Activated CD4-positive, alpha-beta memory T cell treated with anti-CD3 and anti-CD28 coated beads for 36 hours (primary cell): ENCODE measurements around the gene MPEG1. TPM values are rescaled to one million over a fixed set of nuclear protein-coding genes. Genes with fewer than 3 reads are reported as not detected.
A peak's percentile ranks its signal among the peaks of the same experiment; 100 is the strongest.

Source experiments
- CTCF ChIA-PET: fragments of 350-600 bp; sonication (Branson Sonifier 250); formaldehyde crosslinking; loops from one replicate; lab custom pipeline; 2021; ENCODE audit warnings: antibody characterized with exemption, inconsistent platforms; lab: Charles Lee
- POLR2A ChIA-PET: fragments of 350-600 bp; sonication (Branson Sonifier 250); formaldehyde crosslinking; loops from one replicate; lab custom pipeline; 2021; ENCODE audit warnings: antibody characterized with exemption; lab: Charles Lee
- DNase-seq: peaks from one replicate; pipeline ENCODE4 v3.0.0-alpha.2; 2020
- H3K27ac Mint-ChIP-seq: one replicate; pipeline ENCODE4 v1.8.0; 2021; ENCODE audit warnings: mixed read lengths
- H3K27me3 Mint-ChIP-seq: one replicate; pipeline ENCODE4 v1.8.0; 2021; ENCODE audit warnings: mixed read lengths
- H3K36me3 Mint-ChIP-seq: one replicate; pipeline ENCODE4 v1.8.0; 2021; ENCODE audit warnings: mixed read lengths
- H3K4me1 Mint-ChIP-seq: one replicate; pipeline ENCODE4 v1.8.0; 2021; ENCODE audit warnings: low read depth, mixed read lengths
- H3K4me3 Mint-ChIP-seq: one replicate; pipeline ENCODE4 v1.8.0; 2021; ENCODE audit warnings: mild to moderate bottlenecking, mixed read lengths
- H3K9me3 Mint-ChIP-seq: one replicate; pipeline ENCODE4 v1.8.0; 2021; ENCODE audit warnings: mixed read lengths
- intact Hi-C: fragments of 100-400 bp; cut with micrococcal nuclease; formaldehyde crosslinking; loops from one replicate; pipeline ENCODE4 v1.15.1; 2023
- total RNA-seq, 2 experiments: library from RNA; stranded (reverse); gene quantifications; one replicate each; pipeline ENCODE4 v1.2.3, GENCODE V29; 2021

MPEG1 gene
- total RNA-seq, 2 experiments from 2014 or later = not detected

DNA sequence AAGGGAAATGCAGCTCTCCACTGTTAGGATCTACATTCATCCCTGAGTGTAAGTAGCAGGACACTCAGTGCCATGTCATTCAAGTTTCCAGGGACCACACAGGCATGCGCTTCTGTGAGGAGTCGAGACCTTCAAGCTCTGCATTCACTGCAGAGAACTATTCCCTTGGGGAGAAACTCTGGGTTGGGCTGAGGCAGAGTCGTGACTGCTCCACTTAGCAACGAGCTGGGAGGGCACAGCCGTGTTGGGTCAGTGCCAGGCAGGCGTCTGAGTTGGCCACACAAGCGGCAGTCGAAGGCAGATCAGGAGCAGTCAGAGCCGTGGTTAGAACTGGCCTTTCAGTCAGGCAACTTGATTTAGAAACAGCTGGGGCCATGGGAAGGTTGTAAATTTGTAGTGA, 14.7 kb downstream of the MPEG1 start:
- Mint-ChIP-seq H3K9me3 (no peaks in the 10 kb centered on the region), H3K27me3 (no peaks in the 10 kb centered on the region), H3K36me3 (peaks cover 4% of the 10 kb centered on the region), H3K4me1 (peaks cover 16% of the 10 kb centered on the region), H3K4me3 (no peak overlapping the region), H3K27ac (no peak overlapping the region)
- ChIA-PET POLR2A (no interaction called here), CTCF (interaction anchor here (0.6 to 3.1 kb wide), 7 partner anchors 11 to 339 kb away, joined by 3 to 24 read pairs (median 3); partner anchors contain the start of gene DTX4)
- DNase-seq = no peak
- intact Hi-C loops = no loop called here

DNA sequence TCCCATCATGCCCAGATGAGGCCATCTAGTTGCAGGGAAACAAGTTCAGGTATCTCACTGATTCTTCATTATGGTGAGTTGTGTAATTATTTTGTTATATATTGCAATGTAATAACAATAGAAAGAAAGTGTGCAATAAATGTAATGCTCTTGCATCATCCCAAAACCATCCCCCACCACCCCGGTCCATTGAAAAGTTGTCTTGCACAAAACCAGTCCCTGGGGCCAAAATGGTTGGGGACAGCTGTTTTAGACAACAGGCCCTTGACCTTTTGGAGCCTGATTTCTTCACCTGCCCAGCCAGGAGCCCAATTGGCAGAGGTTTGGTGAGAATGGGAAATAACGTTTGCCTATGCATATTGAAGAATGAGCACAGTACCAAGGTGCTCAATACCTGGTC, 15.9 kb downstream of the MPEG1 start:
- POLR2A ChIA-PET = no interaction called here
- intact Hi-C loops = no loop called here
- H3K27me3 Mint-ChIP-seq = no peaks in the 10 kb centered on the region
- H3K36me3 Mint-ChIP-seq = peaks cover 4% of the 10 kb centered on the region
- CTCF ChIA-PET = interaction anchor here (3.3 kb wide), 1 partner anchor 11 kb away, joined by 30 read pairs; no protein-coding TSS in a partner anchor
- H3K4me3 Mint-ChIP-seq = no peak overlapping the region
- H3K27ac Mint-ChIP-seq = no peak overlapping the region
- no peak for DNase-seq
- no peaks in the 10 kb centered on the region for H3K9me3 Mint-ChIP-seq
- H3K4me1 Mint-ChIP-seq = peaks cover 16% of the 10 kb centered on the region

DNA sequence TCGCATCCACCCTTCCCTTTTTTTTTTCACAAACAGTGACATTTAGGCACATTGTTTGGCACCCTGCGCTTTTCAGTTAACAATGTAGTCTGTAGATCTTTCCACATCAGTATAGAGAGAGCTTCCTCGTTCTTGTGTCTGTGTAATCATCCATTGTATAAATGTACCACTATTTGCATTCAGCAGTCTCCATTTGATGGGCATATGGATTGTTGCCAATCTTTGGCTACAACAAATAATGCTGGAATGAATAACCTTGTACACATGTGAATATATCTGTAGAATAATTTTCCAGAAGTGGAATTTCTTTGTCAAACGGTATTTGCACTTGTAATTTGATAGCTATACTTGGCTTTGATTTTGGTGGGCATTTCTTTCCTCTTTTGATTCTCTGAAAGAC, 17.1 kb downstream of the MPEG1 start:
- Mint-ChIP-seq H3K4me1 (peaks cover 13% of the 10 kb centered on the region), H3K9me3 (no peaks in the 10 kb centered on the region), H3K27me3 (no peaks in the 10 kb centered on the region), H3K4me3 (no peak overlapping the region), H3K36me3 (peaks cover 4% of the 10 kb centered on the region), H3K27ac (no peak overlapping the region)
- POLR2A ChIA-PET = no interaction called here
- no peak for DNase-seq
- intact Hi-C loops = no loop called here
- CTCF ChIA-PET = interaction anchor here (3.3 kb wide), 1 partner anchor 10 kb away, joined by 30 read pairs; no protein-coding TSS in a partner anchor

DNA sequence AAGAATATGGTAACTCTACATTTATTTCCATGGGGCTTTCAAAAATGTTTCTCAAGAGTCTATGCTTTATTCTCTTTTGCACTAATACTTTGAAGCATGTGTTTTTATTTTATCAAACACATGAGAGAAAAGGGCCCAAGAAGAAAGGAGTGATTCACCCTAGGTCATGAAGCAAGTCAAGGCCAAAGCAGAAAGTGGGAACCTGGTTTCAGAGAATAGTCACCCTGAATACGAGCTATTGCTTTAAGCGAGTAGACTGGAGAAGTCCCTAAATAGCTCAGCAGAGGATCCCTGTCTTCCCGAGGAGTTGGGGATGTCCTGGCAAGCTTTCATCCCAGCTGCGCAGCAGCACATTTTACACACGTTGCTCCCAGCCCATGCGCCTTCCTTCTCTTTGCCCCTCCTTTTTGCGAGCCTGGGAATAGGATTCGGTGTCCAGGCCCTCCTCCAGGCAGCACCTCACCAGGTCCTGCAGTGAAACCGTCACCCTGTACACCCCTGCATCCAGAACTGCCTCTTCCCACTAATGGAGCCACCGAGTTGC, 19.1 kb downstream of the MPEG1 start:
- POLR2A ChIA-PET = no interaction called here
- H3K27me3 Mint-ChIP-seq = no peaks in the 10 kb centered on the region
- DNase-seq = no peak
- no peaks in the 10 kb centered on the region for H3K4me1 Mint-ChIP-seq
- no peaks in the 10 kb centered on the region for H3K9me3 Mint-ChIP-seq
- intact Hi-C loops = no loop called here
- H3K4me3 Mint-ChIP-seq = no peak overlapping the region
- peaks cover 4% of the 10 kb centered on the region for H3K36me3 Mint-ChIP-seq
- CTCF ChIA-PET = interaction anchor here (1.5 to 3.3 kb wide), 4 partner anchors 8 to 36 kb away, joined by 3 to 30 read pairs (median 8); partner anchors contain the start of gene DTX4
- H3K27ac Mint-ChIP-seq = no peak overlapping the region

- intact Hi-C loops = no loop called here
- Mint-ChIP-seq H3K27ac (no peak overlapping the region), H3K4me3 (no peak overlapping the region), H3K27me3 (no peaks in the 10 kb centered on the region), H3K9me3 (no peaks in the 10 kb centered on the region), H3K36me3 (peaks cover 4% of the 10 kb centered on the region), H3K4me1 (no peaks in the 10 kb centered on the region)
- CTCF ChIA-PET = interaction anchor here (0.8 to 3.1 kb wide), 3 partner anchors 14 to 57 kb away, joined by 3 to 10 read pairs (median 7); no protein-coding TSS in a partner anchor
- no peak for DNase-seq
- POLR2A ChIA-PET = no interaction called here
These were observed 20.2 kb downstream of the MPEG1 start for GRCh38 chr11:59192446-59193020.

DNA sequence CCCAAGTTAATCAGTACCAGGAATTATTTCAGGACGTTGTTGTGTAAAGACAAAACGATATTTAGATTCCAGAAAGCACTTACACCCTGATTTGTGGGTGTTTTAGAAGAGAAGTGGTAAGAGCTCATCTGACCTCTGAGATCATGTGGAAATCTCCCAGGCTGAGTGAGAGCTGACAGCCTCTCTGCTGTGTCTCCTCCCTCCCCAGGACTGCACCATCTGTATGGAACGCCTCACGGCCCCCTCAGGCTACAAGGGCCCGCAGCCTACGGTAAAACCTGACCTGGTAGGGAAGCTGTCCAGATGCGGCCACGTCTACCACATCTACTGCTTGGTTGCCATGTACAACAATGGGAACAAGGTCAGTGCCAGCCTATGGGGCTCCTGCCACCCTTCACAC, 20.8 kb downstream of the MPEG1 start:
- Mint-ChIP-seq H3K9me3 (no peaks in the 10 kb centered on the region), H3K27me3 (no peaks in the 10 kb centered on the region), H3K4me1 (no peaks in the 10 kb centered on the region), H3K36me3 (peaks cover 2% of the 10 kb centered on the region), H3K4me3 (no peak overlapping the region), H3K27ac (no peak overlapping the region)
- intact Hi-C loops = no loop called here
- ChIA-PET CTCF (interaction anchor here (1.3 to 3.1 kb wide), 3 partner anchors 14 to 21 kb away, joined by 4 to 11 read pairs (median 10); partner anchors contain the start of gene DTX4), POLR2A (no interaction called here)
- DNase-seq = no peak

DNA sequence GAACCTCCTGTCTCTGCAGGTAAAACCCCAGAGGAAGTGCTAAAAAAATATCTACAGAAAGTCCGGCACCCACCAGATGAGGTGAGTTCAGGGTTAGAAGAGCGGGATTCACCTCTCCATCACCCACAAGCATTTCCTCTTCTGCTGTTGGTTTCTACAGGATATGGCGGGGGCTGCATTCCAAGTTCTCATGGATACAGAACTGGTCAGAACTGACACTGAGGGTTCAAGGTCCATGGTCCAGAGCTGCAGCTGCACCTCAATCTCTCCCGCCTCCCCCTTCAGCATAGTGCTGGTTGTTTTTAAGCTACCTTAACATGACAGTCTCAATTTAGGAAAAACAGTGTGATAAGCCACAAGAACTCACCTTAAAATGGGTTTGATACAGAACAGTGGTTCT, 21.6 kb downstream of the MPEG1 start:
- DNase-seq = no peak
- Mint-ChIP-seq H3K9me3 (no peaks in the 10 kb centered on the region), H3K4me1 (peaks cover 1% of the 10 kb centered on the region), H3K36me3 (peaks cover 2% of the 10 kb centered on the region), H3K4me3 (no peak overlapping the region), H3K27me3 (no peaks in the 10 kb centered on the region), H3K27ac (no peak overlapping the region)
- POLR2A ChIA-PET = no interaction called here
- CTCF ChIA-PET = interaction anchor here (1.3 to 2.7 kb wide), 2 partner anchors 15 to 20 kb away, joined by 4 to 11 read pairs; partner anchors contain the start of gene DTX4
- intact Hi-C loops = no loop called here

- H3K27me3 Mint-ChIP-seq = no peaks in the 10 kb centered on the region
These were observed 22.7 kb downstream of the MPEG1 start for GRCh38 chr11:59189986-59190385.

GRCh38 chr11:59188954-59189353, 23.8 kb downstream of the MPEG1 start:
- Mint-ChIP-seq H3K36me3 (no peaks in the 10 kb centered on the region), H3K4me3 (no peak overlapping the region), H3K27me3 (no peaks in the 10 kb centered on the region), H3K27ac (no peak overlapping the region), H3K9me3 (no peaks in the 10 kb centered on the region), H3K4me1 (peaks cover 2% of the 10 kb centered on the region)
- intact Hi-C loops = no loop called here
- CTCF ChIA-PET = interaction anchor here (2.7 to 7.7 kb wide), 2 partner anchors 15 to 18 kb away, joined by 11 to 157 read pairs; partner anchors contain the start of gene DTX4
- DNase-seq = no peak
- POLR2A ChIA-PET = no interaction called here

More at GRCh38 chr11:59189986-59190385, 22.7 kb downstream of the MPEG1 start:
- POLR2A ChIA-PET = no interaction called here
- Mint-ChIP-seq H3K4me1 (peaks cover 2% of the 10 kb centered on the region), H3K4me3 (no peak overlapping the region), H3K9me3 (no peaks in the 10 kb centered on the region), H3K27ac (no peak overlapping the region), H3K36me3 (no peaks in the 10 kb centered on the region)
- intact Hi-C loops = no loop called here
- CTCF ChIA-PET = interaction anchor here (1.1 to 2.7 kb wide), 3 partner anchors 16 to 32 kb away, joined by 4 to 11 read pairs (median 5); partner anchors contain the start of gene DTX4
- DNase-seq = no peak

DNA sequence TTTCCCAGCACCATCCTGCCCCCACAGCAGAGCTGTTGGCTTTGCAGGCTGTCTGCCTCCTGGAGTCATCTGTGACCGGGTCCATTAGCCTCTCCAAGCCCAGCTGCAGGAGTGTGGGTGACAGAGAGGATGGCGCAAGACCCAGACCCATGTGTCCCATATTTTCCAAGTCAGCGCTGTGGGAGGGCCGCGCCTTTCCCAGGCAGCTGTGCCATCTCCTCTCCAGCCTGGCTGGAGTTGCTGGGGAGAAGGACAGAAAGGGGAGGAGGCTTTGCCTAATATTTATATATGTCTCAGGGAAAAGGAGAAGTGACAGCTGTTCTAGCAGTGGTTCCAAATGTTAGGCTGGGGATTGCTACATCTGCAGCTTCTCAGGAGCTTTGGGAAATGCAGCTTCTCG, 25.1 kb downstream of the MPEG1 start:
- POLR2A ChIA-PET = no interaction called here
- H3K4me1 Mint-ChIP-seq = peaks cover 2% of the 10 kb centered on the region
- CTCF ChIA-PET = interaction anchor here (1.2 to 7.7 kb wide), 10 partner anchors 8 to 243 kb away, joined by 3 to 157 read pairs (median 21); partner anchors contain the start of gene DTX4
- no peaks in the 10 kb centered on the region for H3K27me3 Mint-ChIP-seq
- no peak for DNase-seq
- no peak overlapping the region for H3K27ac Mint-ChIP-seq
- no peaks in the 10 kb centered on the region for H3K36me3 Mint-ChIP-seq
- H3K4me3 Mint-ChIP-seq = no peak overlapping the region
- intact Hi-C loops = no loop called here
- H3K9me3 Mint-ChIP-seq = no peaks in the 10 kb centered on the region

DNA sequence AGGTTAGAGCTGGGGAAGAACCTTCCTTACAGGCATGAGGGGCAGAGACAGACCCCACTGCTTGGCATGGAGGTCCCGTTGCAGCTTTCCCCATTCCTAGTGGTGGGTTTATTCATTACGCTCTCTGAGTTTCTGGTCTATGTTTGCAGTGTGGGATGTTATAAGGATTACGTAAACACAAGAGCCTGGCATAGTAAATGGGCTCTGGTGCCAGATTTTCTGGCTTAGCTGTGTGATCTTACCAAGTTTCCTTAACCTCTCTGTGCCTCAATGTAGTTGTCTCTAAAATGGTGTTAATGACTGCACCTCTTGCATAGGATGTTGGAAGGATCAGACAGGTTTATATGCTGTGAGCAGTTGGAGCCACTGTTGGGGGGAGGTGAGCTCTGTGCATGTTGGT, 25.7 kb downstream of the MPEG1 start:
- peaks cover 2% of the 10 kb centered on the region for H3K4me1 Mint-ChIP-seq
- H3K27ac Mint-ChIP-seq = no peak overlapping the region
- no peaks in the 10 kb centered on the region for H3K9me3 Mint-ChIP-seq
- CTCF ChIA-PET = interaction anchor here (0.8 to 7.7 kb wide), 14 partner anchors 8 to 243 kb away, joined by 3 to 157 read pairs (median 12); partner anchors contain the start of gene DTX4
- no peak for DNase-seq
- no peaks in the 10 kb centered on the region for H3K27me3 Mint-ChIP-seq
- intact Hi-C loops = no loop called here
- no peak overlapping the region for H3K4me3 Mint-ChIP-seq
- POLR2A ChIA-PET = no interaction called here
- H3K36me3 Mint-ChIP-seq = no peaks in the 10 kb centered on the region

GRCh38 chr11:59186130-59186594, 26.6 kb downstream of the MPEG1 start:
- CTCF ChIA-PET = interaction anchor here (0.6 to 7.7 kb wide), 25 partner anchors 9 to 246 kb away, joined by 3 to 157 read pairs (median 5); partner anchors contain the start of genes DTX4 and MPEG1
- no peak overlapping the region for H3K4me3 Mint-ChIP-seq
- POLR2A ChIA-PET = no interaction called here
- H3K36me3 Mint-ChIP-seq = no peaks in the 10 kb centered on the region
- H3K27me3 Mint-ChIP-seq = no peaks in the 10 kb centered on the region
- no peak overlapping the region for H3K27ac Mint-ChIP-seq
- H3K4me1 Mint-ChIP-seq = peaks cover 2% of the 10 kb centered on the region
- intact Hi-C loops = loop anchor here (1.0 kb wide), 1 partner anchor 15 kb away; no protein-coding TSS in a partner anchor
- H3K9me3 Mint-ChIP-seq = no peaks in the 10 kb centered on the region
- DNase-seq = peak; percentile 70
